GM18507 (cell line): Measurements from ENCODE around the gene TRIM63.
A peak's percentile ranks its signal among the peaks of the same experiment; 100 is the strongest.

Experiments used
- DNase-seq: peaks from one replicate; pipeline ENCODE4 v3.0.0; 2011; ENCODE audit warnings: low read depth; ENCODE audit not compliant: insufficient read length; ENCODE audit errors: extremely low spot score
- FAIRE-seq: peaks from 2 replicates; lab custom pipeline; 2011; peaks lifted over from hg19 to GRCh38; lab: Jason Lieb, UNC

The TRIM63 gene

DNA sequence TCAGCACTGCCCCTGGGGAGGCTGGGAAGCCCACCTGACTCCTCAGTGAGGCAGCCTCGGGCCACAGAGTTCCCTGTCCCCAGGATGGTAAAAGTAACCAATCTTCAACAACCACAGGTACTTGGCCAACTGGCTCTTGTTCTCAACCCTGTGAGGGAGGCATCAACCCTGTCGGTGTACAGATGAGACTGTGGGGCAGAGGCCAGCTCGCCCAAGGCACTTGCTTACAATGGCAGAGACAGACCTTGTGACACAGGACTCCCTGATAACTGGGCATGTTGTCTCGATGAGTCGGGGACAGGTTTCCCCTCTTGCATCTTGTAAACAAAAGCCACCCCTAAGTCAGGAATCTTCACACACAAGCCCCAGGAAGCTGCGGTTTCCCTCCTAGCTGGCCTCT, 29.5 kb downstream of the TRIM63 start:
- no peak for DNase-seq
- no peak for FAIRE-seq

DNA sequence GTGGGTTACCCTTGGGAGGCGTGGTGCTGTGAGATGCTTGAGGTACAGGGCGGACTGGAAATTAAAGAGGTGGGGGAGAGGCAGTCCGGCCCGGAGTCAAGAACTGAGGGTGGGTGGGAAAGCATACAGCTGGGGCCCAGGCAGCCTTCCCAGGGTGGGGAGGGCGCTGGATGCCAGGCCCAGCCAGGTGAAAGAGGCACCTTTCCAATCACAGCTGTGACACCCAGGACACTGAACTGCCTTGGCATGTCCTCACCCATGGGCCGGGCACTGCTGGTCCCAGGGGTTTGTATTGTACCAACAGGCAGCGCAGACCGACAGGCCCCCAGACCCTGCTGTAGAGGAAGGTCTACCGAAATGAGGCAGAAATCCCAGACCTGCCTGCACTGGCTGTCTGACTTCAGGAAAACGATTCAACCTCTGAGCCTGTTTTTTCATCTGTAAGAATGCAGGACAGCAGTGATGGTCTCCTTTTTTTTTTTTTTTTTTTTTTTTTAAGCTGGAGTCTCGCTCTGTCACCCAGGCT, 30.6 kb downstream of the TRIM63 start:
- DNase-seq (no peak), FAIRE-seq (no peak)

DNA sequence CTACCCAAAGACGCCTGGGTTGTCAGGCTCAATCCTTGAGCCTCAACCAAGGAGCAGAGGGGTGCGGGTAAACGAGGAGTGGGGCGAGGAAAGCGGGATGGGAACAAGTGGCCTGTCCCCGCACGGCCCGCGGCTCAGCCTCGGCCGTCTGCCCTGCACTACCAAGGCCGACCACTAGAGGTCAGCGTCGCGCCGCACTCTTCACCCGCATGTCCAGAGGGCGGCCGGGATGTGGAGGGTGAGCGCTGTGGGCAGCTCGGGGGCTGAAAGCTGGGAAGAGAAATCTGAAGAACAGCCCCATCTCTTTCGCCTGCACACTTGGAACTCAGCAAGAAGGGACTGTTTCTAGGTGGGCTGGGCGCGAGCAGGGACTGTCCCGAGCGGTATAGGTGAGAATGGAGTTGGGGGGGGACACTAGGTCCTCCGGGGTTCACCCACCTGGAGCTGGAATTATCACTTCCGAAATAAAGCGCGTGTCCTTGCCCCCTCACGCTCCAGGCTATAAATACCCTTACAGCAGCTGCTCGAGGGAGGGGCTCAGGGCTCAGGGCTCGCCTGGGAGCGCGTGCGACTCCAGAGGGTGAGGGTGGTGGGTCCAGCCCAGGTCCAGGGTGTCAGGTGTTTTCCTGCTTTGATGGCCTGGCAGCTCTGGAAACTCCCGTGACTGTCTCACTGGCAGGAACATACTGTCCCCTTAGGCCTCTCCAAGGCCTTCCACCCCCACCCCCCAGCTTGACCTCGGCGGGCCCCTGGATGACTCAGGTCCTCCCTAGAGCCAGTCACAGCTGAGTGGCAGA, 31.3 kb downstream of the TRIM63 start:
- DNase-seq, result peak; percentile 85

DNA sequence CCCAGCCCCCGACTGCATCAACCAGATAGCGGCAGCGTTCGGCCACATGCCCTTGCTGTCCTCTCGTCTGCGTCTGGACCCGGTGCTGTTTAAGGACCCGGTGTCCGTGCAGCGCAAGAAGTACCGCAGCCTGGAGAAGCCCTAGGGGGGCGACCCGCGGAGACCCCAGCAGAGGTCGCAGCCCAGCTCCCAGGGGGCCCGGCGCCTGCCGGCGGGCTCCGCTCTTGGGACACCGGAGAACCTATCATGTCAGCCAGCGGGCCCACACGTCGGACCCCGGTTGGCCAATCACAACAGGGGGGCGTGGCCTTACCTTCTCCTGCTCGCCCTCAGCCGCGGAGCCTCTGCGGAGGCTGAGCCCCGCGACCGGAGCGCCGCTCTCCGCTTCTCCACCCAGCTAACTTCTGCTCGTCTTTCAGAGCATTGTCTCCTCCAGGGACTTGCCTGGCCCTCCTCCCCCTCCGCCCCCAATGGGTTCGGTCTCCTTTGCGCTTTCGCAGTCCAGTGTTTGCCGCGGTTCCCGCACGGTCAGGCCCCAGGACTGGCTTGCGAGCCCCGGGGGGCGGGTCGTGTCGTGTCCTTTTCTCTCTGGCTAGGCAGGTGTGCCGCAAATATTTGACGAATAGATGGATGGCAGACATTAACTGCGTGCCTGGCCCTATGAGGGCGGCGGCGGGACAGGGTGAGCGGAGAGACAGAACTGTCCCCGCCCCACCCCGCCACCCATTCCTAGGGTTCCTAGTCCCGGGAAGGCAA, 32.0 kb downstream of the TRIM63 start:
- peak; percentile 96 for DNase-seq
- peak; percentile 93 for FAIRE-seq

More for the DNA sequence above, 31.3 kb downstream of the TRIM63 start:
- FAIRE-seq, result peak; percentile 90

DNA sequence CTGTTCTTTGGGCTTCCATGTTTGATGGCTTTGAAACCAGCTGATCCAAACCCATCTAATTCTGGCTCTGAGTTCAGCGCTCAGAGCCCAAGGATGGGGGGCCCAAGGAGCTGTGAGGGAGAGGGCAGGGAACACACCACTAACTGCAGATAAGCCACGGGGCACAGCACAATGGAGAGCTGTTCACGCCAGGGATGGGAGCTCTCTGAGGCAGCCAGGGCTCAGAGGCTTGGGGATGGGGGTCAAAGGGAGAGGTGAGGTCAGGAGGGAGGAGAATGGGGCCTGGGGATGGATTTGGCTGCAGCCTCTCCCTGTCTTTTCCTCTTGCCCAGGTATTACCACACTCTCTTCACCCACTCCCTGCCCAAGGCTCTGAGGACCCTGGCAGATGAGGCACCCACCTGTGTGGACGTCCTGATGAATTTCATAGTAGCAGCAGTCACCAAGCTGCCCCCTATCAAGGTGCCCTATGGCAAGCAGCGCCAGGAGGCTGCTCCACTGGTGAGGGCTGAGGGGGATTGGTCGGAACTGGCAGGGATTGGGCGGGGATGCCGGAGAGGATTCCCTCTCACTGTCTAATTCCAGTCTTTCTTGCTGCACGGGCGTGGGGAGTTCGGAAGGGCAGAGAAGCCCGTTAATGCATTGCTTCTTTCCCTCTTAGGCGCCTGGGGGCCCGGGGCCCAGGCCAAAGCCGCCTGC, 32.8 kb downstream of the TRIM63 start:
- FAIRE-seq (no peak), DNase-seq (no peak)

DNA sequence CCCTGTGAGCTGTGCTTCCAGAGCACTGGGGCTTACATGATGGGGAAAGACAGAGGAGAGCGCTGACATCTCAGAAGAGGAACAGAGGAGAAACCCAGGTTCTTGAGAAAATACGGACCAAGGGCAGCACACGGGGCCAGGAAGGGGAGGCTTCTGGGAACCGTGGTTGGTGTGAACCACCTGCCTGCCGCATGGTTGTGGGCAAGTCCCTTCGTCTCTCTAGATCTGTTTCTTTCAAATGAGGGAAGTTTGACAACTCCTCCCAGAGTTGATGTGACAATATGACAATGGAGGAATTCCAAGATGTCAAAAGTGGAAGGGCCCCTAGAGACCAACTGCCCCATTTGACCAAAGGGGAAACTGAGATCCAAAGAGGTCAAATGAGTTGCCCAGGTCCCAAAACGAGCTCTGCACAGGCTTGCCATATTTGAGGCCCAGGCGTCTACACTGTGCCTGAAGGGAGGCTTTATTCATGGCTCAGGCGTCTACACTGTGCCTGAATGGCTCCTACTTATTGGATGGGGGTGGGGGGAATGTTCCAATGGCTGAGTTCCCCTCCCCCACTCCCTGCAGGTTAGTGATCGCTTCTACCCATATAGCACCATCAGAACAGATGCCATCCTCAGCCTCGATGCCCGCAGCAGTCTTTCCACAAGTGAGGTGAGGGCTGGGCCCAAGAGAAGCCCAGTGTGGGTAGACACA, 34.6 kb downstream of the TRIM63 start:
- FAIRE-seq (no peak), DNase-seq (no peak)

DNA sequence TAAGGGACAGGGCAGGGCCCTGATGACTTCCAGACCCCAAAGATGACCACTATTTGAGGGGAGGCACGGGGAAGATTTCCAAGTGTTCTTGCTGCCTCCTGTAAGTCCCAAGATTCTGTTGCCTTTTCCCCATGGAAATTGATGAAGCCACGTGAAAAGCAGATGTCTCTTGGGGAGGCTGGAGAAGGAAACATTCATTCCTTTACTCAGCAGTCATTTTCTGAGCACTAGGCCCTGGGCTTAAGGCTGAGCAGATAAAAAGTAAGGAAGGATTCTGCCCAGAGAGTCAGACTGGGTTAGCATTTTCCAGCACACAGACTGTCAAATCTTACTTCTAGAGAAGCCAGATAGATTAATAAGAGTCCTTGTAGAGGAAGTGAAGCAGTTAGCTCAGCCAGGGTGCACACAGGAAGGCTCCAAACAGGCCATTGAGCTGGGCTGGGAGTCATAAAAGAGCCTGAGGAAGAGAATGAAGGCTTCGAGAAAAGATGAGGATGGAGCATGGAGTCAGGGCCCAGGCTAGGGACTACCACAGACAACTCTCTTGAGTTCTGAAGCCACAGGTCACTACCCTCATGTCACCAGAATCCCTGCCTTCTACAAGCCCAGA, 35.7 kb downstream of the TRIM63 start:
- DNase-seq (no peak), FAIRE-seq (no peak)

DNA sequence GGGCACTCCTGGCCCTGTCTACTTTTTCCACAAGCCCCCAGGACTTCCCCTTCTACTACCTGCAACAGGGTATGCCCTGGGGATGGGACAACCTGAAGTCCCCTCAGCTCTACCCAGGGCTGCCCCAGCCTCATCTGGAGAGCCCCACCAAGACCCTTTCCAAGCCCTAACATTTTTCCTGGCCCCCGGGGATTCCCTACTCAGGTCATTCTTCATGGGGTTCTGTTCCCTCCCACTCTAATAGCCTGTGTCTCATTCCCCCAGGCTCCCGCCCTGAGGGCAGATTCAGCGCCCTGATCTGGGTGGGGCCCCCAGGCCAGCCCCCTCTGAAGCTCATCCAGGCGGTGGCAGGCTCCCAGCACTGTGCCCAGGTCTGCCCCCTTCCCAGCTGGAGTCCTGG, 36.2 kb downstream of the TRIM63 start:
- DNase-seq (no peak), FAIRE-seq (no peak)

DNA sequence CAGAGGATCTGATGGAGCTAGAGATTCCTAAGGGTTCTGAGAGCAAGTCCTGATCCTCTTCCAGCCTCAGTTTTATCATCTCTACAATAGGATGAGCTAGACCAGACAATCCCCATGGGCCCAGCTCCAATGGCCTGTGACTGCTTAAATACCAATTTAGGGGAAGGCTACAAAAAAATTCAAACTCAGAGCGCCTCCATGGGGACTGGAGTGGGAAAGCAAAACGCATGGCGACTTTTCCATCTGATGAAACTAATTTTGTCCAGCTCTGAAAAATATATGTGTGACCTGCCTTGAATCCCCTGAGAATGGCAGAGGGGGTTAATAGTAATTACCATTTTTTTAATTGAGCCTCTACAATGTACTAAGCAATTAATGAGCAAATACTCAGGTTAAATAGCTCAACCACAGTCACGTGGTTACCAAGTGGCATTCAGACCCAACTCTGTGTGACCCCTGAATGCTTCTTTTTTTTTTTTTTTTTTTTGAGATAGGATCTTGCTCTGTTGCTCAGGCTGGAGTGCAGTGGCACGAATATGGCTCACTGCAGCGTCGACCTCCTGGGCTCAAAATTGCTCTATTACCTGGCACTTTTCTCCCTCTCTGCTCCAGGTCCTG, 37.5 kb downstream of the TRIM63 start:
- DNase-seq (no peak), FAIRE-seq (no peak)

DNA sequence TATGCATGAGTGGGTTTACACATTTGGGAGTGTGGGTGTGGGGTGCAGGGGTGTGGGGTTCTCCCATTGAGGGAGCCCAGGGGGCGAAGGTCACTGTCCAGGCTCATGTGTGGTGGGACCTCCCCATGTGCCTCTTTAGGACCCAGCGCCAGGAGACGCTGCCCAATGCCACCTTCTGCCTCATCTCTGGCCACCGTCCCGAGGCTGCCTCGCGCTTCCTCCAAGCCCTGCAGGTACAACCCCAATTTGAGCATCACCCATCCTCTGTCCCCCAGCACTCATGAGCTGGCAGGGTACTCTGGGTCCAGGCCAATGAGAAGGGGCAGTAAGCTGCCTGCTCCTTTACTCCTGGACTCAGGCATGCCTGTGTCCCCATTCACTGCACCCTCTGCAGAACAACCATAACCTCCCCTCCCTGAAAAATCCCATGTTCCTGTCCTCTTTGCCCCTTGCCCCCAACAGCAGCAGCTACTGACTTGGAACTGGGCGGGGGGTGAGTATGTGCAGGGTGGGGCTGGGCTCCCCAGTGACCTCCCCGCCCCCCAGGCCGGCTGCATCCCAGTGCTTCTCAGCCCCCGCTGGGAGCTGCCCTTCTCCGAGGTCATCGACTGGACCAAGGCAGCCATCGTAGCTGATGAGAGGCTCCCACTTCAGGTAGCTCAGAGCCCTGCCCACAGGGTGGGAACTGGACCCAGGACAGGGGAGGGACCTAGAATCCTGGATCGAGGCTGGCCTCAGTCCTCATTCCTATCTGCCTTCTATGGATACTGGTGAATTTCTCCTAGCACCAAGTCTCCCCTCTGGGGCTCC, 38.2 kb downstream of the TRIM63 start:
- DNase-seq, result no peak
- FAIRE-seq, result no peak

DNA sequence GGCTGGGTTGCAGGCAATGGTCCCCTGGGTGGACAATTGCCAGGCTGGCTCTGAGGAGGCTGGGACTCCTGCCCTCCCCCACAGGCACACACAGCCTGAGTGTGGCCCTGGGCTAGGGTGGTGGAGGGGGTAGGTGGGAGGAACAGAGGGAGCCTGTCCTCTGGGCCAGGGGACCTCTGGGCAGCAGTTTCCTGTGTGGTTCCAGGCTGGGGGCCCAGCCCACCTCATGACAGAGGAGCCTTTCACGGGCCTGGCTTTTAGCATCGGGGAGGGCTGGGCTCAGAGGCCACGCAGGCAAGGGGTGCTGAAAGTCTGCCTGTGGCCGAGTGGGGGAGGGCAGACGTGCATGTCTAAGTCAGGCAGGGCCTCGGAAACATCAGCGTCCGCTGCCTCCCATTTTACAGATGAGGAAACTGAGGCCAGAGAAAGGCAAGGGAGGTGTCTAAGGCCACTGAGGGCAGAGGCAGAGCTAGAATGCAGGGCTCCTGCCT, 38.9 kb downstream of the TRIM63 start:
- DNase-seq, result no peak
- FAIRE-seq, result no peak

DNA sequence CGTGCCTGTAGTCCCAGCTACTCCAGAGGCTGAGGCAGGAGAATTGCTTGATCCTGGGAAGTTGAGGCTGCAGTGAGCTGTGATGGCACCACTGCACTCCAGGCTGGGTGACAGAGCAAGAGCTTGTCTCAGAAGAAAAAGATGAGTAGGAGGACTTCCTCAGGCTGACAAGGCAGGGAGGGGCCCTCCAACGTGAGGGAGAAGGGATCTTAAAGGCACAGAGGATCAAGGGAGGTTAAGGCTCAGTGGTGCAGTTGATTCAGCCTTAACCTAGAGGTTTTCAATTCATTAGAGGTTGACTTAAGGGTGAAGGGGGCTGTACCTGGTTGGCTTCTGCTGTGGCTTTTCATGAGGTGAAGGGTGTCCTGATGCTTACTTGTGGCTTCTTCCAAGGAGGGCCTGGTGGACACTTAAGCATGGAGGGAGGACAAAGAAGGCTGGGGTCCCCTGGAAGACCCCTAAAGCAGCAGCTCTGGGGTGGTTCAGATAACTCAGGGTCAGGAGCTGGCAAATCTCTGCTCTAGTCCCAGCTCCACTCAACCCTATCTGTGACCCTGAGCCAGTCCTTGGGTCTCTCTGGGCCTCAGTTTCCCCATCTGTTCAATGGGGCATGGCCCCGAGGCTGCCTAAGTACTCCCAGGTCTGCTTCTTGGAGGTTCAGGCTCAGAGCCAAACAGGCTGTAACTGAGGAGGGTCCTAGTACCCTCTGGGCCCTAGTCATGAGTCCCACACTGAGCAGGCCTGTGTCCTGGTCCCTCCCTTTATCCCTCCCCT, 39.5 kb downstream of the TRIM63 start:
- no peak for FAIRE-seq
- DNase-seq, result no peak

DNA sequence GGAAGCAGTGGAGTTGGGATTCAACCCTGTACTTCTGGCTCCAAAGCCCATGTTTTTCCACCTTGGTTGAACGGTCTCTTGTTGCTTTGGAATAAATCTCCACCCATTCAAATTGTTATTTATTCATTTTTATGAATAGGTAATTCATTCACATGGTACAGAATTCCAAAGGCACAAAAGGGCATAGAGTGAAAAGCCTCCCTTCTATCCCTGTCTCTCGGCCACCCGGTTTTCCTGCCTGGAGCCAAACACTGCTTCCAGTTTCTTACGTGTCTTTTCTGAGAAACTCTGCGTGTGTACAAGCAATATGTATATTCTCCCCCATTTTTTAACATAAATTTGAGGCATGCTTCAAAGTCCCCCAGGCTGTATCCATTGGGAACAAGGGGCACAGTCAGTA, 41.9 kb downstream of the TRIM63 start:
- DNase-seq (no peak), FAIRE-seq (no peak)

DNA sequence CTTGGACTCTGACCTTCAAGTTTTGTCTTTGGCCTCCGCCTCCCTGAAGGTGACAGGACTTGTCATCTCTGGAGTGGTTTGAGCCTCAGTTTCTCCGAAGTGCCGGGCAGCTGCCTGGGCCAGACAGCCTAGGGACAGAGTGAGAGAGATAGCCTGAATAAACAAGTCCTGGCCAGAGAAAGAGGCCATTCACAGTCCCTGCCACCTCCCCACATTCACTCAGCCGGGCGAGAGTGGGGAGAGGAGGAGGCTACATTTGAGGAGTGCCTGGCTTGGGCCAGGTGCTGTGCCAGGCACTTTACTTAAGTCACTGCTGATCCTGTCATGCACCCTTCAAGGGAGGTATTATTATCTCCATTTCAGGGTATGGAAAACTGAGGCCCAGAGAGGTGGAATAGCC, 42.4 kb downstream of the TRIM63 start:
- FAIRE-seq, result no peak
- DNase-seq, result no peak

DNA sequence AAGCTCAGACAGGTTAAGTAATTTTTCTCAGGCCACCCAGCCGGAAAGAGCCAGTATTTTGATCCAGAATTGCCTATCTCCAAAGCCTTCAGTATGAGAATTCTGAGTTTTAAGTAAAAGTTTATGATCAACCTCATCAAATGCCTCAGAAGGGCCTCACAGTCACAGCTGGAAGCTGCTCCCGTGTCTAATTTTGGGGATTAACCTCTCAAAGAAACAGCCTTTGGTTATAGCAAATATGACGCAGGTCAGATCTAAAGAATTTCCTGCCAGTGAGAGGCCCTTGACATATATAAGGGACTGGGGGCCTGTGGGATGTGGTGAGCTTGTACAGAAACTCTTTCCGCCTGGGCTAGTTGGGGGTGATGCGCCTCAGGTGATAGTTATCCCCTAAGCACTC, 43.6 kb downstream of the TRIM63 start:
- FAIRE-seq, result no peak
- no peak for DNase-seq

DNA sequence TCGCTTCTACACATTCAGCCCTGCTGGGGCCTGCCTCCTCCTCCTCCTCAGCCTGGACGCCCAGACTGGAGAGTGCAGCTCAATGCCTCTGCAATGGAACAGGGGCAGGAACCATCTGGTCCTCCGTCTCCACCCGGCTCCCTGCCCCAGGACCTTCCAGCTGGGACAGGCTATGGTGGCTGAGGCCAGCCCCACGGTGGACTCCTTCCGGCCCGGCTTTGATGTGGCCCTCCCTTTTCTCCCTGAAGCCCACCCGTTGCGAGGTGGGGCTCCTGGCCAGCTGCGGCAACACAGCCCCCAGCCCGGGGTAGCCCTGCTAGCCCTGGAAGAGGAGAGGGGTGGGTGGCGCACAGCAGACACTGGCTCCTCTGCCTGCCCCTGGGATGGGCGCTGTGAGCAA, 44.4 kb downstream of the TRIM63 start:
- no peak for DNase-seq
- FAIRE-seq, result no peak

DNA sequence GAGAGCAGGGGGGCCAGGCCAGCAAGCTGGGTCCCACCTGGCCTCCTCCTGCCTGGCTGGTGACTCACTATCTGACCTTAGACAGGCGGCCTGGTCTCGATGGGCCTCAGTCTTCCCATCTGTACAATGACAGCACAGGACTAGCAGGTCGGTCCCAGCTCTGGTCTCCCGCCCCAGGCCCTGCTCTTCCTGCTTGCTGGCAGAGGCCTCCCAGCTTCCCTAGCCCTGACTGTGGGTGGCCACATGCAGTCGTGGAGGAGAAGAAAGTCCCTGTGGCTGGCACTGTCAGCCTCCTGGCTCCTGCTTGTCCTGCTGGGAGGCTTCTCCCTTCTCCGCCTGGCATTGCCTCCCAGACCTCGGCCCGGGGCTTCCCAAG, 45.0 kb downstream of the TRIM63 start:
- no peak for DNase-seq
- FAIRE-seq, result no peak
